Measurements from ENCODE around the gene SH2D3A.

- TF ChIP-seq CTCF (IDR thresholded peaks at IDR 0.05 in 8 of 11, conservative IDR thresholded peaks at IDR 0.05 in 3 of 11) (no peak), POLR2A (IDR thresholded peaks at IDR 0.05) (no peak), POLR2AphosphoS5 (IDR thresholded peaks at IDR 0.05) (no peak)
Measured at GRCh38 chr19:6717441-6717971, 49.7 kb downstream of the SH2D3A start.

Data from spleen (tissue), 7 donors.